Embryonic facial prominence (tissue), 1 donor: ENCODE data around the gene MED16.
"Not testable (repeated sequence)": the region's sequence is repeated elsewhere in the genome, so short reads cannot be mapped to it uniquely, and the experiment has no call there.

ENCODE experiments used
- DNase-seq: peaks from one replicate; pipeline ENCODE4 v3.0.0-alpha.2; 2016; ENCODE audit errors: extremely low spot score

Gene MED16

DNA sequence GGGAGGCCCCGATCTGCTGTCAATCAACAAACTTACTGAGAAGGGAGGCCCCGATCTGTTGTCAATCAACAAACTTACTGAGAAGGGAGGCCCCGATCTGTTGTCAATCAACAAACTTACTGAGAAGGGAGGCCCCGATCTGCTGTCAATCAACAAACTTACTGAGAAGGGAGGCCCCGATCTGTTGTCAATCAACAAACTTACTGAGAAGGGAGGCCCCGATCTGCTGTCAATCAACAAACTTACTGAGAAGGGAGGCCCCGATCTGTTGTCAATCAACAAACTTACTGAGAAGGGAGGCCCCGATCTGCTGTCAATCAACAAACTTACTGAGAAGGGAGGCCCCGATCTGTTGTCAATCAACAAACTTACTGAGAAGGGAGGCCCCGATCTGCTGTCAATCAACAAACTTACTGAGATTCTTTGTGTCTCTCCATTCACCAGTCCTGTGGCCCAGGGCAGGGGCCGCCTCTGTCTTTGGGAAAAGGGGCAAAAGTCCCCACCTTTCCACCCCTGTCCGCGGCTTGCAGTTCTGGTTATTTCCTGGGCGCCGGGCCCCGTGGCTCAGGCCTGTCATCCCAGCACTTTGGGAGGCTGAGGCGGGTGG lies 39.3 kb downstream of the MED16 start:
- not testable (repeated sequence) for DNase-seq

DNA sequence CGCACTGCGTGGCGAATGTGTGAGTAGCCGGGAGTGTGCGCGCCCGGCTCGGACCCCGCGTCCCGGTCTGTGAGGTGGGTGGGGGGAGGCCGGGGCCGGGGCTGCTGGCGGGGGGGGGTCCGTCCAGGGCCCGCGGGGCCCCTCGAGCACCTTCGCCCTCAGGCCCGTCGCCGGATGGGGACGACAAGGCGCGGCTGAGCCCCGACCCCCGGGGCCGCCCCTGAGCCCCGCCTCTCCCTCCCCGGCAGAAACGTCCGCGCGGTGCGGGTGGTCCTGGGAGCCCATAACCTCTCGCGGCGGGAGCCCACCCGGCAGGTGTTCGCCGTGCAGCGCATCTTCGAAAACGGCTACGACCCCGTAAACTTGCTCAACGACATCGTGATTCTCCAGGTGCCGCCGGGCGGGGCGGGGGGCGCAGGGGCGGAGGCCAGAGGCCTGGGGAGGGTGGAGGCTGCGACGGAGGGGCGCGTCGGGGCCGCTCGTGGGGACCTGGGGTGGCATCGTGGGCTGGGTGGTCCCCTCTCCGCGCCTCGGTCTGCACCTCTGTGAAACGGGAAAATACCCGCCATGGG lies 39.9 kb downstream of the MED16 start:
- no peak for DNase-seq

DNA sequence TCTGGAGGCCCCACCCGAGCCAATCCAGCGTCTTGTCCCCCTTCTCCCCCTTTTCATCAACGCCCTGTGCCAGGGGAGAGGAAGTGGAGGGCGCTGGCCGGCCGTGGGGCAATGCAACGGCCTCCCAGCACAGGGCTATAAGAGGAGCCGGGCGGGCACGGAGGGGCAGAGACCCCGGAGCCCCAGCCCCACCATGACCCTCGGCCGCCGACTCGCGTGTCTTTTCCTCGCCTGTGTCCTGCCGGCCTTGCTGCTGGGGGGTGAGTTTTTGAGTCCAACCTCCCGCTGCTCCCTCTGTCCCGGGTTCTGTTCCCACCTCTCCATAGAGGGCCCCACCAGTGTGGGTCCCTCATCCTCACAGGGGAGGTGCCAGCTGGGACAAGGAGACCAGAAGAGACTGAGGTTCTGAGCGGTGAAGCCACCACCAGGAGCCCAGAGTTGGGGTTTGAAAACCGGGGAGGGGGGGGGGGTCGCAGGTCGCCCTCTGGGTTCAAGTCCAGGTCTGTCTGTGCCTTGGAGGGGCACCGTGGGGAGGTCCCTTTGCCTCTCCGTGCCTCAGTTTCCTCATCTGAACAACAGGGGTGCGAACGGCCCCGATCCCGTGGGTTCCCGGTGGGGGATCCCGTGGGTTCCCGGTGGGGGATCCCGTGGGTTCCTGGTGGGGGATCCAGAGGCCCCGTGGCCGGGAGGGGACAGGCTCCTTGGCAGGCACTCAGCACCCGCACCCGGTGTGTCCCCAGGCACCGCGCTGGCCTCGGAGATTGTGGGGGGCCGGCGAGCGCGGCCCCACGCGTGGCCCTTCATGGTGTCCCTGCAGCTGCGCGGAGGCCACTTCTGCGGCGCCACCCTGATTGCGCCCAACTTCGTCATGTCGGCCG lies 40.6 kb downstream of the MED16 start, which contains the start of gene ELANE:
Gene ELANE, plus strand, starts transcription at position 168 of the 878 bp plus-strand sequence. Its CDS starts 26 bp downstream, at position 194.
- no peak for DNase-seq

DNA sequence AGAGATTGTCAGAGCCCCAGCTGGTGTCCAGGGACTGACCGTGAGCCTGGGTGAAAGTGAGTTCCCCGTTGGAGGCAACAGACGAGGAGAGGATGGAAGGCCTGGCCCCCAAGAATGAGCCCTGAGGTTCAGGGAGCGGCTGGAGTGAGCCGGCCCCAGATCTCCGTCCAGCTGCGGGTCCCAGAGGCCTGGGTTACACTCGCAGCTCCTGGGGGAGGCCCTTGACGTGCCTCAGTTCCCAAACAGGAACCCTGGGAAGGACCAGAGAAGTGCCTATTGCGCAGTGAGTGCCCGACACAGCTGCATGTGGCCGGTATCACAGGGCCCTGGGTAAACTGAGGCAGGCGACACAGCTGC lies 42.0 kb downstream of the MED16 start:
- DNase-seq = no peak

DNA sequence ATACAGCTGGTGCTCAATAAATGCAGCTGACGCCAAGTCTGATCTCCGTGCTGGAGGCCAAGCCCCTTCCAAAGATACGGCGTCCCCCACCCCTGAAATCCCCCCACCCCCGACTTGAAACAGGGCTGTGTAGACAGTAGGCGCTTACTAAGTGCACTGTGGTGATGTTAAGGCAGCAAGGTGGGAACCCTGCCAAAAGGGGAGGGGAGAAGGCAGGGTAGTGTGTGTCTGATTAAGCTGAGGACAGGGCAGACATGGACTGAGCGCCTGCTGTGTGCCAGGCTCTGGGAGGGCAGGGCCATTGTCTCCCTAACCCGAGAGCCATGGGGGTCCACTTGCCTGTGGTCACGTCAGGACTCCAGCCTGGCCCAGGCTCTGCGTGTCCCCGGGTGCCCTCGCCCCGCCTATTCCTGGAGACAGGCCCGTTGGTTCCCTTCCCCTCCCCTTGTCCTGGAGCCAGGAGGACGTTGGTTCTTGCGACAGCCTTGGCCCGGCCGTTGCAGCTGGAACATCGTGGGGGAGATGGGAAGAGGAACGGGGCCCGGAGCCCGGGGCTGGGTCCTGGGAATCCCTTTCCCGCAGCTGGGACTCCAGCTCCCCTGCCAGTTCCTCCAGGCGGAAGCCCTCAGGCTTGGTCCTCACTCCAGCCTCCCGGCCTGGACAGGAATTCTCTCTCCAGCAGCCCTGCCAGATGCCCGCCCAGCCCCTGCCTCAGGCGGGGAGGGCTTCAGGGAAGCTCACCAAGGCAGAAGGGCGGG lies 42.6 kb downstream of the MED16 start:
- no peak for DNase-seq

DNA sequence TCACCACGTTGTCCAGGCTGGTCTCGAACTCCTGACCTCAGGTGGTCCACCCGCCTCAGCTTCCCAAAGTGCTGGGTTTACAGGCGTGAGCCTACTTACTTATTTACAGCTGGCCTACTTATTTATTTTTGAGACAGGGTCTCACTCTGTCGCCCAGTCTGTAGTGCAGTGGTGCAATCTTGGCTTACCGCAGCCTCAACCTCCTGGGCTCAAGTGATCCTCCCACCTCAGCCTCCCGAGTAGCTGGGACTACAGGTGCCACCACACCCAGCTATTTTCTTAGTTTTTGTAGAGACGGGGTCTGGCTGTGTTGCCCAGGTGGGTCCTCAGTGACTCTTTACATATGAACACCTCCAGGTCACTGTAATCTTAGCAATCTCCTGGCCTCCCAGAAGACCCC lies 43.8 kb downstream of the MED16 start:
- not testable (repeated sequence) for DNase-seq

DNA sequence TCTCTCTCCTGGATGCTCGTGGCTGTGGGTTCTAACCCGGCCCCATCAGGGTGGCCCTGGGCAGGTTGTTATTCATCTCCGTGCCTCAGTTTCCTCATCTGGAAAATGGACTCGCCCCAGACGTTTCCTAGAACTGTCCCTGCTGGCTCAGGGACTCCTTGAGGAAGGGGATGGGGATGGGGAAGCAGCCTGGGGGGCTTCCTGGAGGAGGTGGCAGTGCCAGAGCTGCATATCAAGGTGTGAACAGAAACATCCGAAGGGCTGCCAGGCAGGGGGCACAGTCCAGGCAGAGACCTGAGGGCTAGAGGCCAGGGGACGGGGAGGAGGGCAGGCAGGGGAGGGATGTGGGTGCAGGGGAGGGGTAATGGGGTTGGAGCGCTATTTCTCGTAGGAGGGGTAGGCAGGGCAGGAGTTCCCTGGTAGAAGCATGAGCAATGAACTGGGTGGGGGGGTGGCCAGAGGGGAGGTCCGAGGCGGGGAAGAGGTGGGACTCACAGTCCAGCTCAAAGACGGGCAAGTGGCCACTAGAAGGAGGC lies 44.5 kb downstream of the MED16 start:
- DNase-seq = no peak

DNA sequence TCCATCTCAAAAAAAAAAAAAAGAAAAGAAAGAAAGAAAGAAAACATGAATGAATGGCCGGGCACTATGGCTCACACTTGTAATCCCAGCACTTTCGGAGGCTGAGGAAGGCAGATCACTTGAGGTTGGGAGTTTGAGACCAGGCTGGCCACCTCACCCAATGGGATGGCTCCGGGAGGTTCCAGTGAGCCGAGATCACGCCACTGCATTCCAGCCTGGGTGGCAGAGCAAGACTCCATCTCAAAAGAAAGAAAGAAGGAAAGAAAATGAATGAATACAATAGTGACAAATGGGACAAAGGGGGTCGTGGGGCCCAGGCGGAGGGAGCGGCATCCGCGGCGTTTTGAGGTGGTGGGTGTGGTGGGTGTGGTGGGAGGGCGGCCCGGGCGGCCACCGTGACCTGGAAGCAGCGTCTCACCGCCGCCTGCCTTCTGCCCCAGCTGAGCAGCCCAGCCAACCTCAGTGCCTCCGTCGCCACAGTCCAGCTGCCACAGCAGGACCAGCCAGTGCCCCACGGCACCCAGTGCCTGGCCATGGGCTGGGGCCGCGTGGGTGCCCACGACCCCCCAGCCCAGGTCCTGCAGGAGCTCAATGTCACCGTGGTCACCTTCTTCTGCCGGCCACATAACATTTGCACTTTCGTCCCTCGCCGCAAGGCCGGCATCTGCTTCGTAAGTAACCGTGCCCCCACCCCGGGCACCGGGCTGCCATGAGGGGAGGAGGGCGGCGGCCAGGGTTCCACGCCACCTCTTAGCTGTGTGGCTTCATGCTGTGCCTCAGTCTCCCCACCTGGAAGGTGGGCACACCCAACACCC lies 47.1 kb downstream of the MED16 start:
- DNase-seq = no peak

DNA sequence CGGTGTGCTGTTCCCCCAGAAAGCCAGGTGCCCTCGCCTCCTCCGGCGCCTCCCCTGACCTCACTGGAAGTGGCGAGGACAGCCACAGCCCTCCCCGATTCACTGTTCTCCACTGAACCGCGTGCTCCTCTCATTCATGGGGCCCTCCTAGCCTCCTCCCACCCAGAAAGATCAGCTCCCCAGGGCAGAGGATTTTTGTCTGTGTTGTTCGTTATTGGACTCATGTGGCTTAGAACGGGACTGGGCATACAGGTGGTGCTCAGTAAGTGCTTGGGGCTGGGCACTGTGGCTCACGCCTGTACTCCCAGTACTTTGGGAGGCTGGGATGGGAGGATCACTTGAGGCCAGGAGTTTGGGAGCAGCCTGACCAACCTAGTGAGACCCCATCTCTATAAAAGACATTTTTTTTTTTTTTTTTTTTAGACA lies 48.4 kb downstream of the MED16 start:
- no peak for DNase-seq

DNA sequence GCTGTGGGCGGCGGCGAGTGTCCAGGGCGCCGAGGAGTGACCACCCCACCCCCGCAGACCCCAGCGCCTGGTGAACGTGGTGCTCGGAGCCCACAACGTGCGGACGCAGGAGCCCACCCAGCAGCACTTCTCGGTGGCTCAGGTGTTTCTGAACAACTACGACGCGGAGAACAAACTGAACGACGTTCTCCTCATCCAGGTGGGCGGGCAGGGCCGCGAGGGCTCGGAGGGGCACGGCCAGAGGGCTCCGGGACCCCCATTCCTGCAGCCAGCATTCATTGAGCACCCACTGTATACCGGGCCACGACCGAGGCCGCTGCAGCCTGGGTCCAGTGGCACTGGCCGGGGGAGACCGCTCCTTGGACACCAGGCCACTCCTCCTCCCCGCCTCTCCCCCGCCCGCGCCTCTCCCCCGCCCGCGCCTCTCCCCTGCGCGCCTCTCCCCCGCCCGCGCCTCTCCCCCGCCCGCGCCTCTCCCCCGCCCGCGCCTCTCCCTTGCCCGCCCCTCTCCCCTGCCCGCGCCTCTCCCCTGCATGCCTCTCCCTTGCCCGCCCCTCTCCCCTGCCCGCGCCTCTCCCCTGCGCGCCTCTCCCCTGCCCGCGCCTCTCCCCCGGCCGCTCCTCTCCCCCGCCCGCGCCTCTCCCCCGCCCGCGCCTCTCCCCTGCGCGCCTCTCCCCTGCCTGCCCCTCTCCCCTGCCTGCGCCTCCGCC lies 49.0 kb downstream of the MED16 start:
- no peak for DNase-seq

DNA sequence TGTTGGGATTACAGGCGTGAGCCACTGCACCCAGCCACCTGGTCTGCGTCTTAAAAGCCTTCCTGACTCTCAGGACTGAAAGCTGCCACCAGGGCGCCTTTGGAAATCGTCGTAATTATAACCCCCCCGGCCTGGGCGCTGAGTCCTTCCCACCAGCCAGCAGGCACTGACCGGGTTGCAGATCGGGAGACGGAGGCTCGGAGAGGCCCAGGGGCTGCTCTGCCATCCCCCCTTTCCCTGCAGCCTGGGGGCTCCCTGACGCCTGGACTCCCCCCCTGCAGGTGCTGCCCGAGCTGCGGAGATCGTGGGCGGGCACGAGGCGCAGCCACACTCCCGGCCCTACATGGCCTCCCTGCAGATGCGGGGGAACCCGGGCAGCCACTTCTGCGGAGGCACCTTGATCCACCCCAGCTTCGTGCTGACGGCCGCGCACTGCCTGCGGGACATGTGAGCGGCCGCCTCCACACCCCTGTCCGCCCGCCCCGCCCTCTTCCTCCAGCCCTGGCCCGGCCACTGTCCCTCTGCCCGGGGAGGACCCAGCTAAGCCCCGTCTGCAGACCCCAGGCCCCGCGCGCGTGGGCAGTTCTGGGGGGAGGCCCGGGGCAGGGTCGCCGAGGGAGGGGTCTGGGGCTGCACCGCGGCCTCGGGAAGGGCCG lies 49.7 kb downstream of the MED16 start:
- no peak for DNase-seq

DNA sequence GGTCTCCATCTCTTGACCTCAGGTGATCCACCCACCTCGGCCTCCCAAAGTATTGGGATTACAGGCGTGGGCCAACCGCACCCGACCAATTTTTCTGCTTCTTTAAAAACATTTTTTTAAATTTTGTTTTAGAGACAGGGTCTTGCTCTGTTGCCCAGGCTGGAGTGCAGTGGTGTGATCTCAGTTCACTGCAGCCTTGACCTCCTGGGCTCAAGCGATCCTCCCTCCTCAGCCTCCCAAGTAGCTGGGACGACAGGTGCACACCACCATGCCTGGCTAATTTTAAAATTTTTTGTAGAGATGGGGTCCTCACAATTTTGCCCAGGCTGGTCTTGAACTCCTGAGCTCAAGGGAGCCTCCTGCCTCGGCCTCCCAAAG lies 50.2 kb downstream of the MED16 start:
- DNase-seq = not testable (repeated sequence)

DNA sequence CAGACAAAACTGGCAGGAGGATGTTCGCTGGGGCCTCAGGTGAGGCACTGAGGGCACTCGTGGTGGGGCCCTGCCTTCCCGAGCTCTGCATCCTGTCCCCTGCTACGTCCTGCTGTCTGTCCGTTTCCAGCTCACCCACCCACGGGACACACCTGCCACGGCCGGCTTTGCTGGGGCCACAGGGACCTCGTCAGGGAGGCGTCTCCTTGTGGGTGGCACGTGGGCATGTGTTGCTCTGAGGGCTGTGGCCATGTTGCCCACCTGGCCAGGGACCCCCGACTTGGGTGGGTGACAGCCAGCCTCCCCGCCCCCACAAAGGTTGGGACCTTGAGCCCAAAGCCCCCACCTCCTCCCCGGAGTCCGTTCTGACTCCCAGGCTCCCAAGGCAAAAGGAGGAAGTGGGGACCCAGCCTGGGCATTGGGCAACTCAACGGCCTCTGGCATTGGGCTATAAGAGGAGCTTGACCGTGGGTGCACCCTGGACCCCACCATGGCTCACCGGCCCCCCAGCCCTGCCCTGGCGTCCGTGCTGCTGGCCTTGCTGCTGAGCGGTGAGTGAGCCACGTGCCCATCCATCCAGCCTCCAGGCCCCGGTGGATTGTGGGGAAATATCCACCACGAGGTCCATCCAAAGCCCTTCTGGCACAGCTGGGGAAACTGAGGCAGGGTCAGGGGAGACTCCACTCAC lies 52.3 kb downstream of the MED16 start, which contains the start of gene PRTN3:
Gene PRTN3, plus strand, starts transcription at position 481 of the 688 bp plus-strand sequence. Its CDS starts 10 bp downstream, at position 491.
- DNase-seq = no peak

DNA sequence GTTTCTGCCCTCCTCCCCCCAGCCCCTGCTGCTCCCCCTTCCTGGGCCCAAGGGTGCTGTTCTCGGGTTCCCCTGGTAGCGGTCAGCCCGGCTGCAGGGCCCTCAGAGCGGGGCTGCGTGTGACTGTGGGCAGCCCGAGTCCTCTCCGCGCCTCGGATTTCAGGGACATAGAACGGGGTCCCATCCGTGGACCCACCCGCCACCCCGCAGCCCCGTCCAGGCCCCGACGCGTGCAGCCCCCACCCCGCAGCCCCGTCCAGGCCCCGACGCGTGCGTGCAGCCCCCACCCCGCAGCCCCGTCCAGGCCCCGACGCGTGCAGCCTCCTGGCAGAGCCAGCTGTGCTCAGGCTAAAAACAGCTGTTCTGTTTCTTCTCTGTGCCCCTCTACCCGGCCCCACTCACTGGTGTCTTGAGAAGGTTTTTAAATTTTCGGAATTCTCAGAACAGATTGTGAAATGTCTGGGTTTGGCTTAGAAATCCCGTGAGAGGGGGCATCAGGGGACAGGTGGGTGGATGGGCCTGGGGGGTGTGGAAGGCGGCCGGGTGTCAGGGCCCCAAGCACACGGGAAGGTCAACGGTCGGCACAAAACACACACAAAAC lies 57.7 kb downstream of the MED16 start:
- no peak for DNase-seq

DNA sequence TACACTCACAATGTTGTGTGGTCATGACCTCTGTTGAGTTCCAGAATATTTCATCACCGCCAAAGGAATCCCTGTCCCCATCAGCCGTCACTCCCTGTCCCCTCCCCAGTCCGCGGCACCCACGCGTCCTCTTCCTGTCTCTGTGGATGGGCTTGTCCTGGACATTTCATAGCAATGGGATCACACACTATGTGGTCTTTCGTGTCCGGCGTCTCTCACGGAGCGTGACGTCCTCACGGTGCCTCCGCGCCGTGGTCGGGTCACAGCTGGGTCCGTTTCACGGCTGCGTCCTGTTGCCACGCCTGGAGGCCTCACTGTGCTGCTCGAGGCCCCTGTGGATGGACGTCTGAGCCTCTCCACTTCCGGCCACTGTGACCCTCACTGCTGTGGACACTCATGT lies 58.8 kb downstream of the MED16 start:
- DNase-seq = no peak

DNA sequence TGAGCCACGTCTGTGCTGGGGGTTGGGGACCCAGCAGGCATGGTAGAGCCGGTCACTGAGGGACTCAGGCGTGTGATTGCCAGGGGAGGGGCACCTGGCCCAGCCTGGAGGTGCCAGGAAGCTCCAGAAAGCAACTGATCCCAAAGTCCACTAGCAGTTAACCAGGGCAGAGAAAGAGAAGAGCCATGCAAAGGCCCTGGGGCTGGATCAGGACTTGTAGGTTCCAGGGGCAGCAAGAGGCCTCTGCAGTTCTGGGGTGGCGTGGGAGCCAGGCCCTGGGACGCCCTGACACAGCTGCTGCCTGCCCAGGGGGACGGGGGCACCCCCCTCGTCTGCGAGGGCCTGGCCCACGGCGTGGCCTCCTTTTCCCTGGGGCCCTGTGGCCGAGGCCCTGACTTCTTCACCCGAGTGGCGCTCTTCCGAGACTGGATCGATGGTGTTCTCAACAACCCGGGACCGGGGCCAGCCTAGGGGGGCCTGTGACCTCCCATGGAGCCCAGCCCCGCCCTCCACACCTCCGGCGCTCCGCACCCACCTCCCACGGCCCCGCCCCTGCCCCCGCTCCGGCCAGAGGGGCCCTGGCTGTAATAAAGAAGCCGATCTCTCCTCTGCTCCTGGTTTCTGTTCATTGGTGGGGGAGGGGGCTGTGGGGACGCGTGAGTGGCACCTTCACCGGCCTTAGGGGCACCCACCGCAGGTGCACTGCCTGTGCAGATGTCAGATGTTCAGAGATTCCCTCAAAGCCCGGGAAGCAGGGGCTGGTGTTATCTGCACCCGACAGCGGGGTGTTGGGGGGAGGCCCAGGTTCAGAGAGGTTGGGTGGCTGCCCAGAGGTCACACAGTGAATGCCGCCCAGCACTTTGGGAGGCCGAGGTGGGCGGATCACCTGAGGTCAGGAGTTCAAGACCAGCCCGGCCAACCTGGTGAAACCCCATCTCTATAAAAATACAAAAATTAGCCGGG lies 61.3 kb downstream of the MED16 start:
- DNase-seq = no peak

DNA sequence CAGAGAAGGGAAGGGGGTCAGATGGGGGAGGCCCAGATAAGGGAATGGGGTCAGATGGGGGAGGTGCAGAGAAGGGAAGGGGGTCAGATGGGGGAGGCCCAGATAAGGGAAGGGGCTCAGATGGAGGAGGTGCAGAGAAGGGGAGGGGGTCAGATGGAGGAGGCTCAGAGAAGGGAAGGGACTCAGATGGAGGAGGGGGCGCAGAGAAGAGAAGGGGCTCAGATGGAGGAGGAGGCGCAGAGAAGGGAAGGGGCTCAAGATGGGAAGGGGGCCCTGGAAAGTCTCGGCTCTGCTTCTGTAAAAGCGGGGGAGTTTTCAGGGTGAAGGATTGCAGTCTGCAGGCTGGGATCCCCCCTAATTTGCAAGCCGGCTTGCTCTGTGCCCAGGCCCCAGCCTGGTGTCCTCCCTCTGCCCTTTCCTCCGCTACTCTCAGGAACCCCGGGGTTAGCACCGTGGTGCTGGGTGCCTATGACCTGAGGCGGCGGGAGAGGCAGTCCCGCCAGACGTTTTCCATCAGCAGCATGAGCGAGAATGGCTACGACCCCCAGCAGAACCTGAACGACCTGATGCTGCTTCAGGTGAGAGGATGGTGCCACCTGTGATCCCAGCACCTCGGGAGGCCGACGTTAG lies 63.7 kb downstream of the MED16 start:
- no peak for DNase-seq
